ENCODE data around the gene UQCRHL.

The UQCRHL gene

DNA sequence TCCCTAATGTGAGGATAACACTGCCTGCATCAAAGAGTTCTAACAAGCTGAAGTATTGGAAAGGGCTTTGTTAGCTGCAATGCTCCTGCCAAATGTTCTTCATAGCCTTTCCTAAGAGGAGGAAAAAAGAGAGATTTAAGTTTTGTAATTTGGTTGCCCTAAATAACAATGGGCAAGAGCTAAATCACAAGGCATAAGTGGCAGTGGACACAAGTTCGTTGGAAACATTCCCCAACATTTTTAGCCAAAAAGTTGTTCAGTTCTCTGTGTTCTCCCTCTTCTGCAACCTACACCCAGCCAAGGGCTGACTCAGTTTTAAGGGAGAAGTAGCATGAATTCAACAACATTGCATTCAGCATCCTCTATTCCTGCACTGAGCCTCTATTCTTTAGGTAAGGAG lies 2.6 kb upstream of the UQCRHL start:
- no peak overlapping the region for H3K14ac ChIP-seq (ENCODE audit: low read length)
- peaks cover 0 to 6% of the 10 kb centered on the region in 2 donors for H3K36me3 ChIP-seq (replicated peaks in 1 of 2; ENCODE audit: control insufficient read depth in 2 of 2, insufficient read depth in 2 of 2, low read length in 2 of 2)
- H2BK15ac ChIP-seq (ENCODE audit: low read length): no peak overlapping the region
- no peak for DNase-seq (ENCODE audit: low spot score)
- no peak overlapping the region for H4K8ac ChIP-seq (ENCODE audit: low read depth, low read length)
- no peaks in the 10 kb centered on the region for H3K27me3 ChIP-seq (ENCODE audit: control insufficient read depth in 3 of 3, insufficient read depth in 3 of 3, low read depth in 1 of 3, low read length in 3 of 3)
- H2BK120ac ChIP-seq (ENCODE audit: low read depth, low read length): no peak overlapping the region
- H3K9ac ChIP-seq (ENCODE audit: low read depth, low read length, poor library complexity): no peak overlapping the region
- H2BK12ac ChIP-seq (ENCODE audit: low read length): no peak overlapping the region
- H3K23ac ChIP-seq (ENCODE audit: low read depth, low read length, poor library complexity): no peak overlapping the region
- no peaks in the 10 kb centered on the region for H3K9me3 ChIP-seq (replicated peaks in 1 of 2; ENCODE audit: control insufficient read depth in 2 of 2, insufficient read depth in 1 of 2, low read depth in 1 of 2, low read length in 2 of 2)
- no peak overlapping the region for H2BK5ac ChIP-seq (ENCODE audit: low read length)
- no peak overlapping the region for H3K4me2 ChIP-seq (ENCODE audit: insufficient read depth, low read length, poor library complexity, severe bottlenecking)
- no peak overlapping the region for H2AFZ ChIP-seq (ENCODE audit: low read length)
- WGBS, 2 donors (ENCODE audit: extremely low coverage in 2 of 2, insufficient read length in 2 of 2, insufficient replicate concordance in 1 of 2): no CpG with 5 or more reads among the region's 1 CpG
- H3K4ac ChIP-seq (ENCODE audit: low read length): no peak overlapping the region
- H3K79me1 ChIP-seq (ENCODE audit: low read depth, low read length): no peaks in the 10 kb centered on the region
- no peak overlapping the region for H4K91ac ChIP-seq (ENCODE audit: low read depth, low read length, poor library complexity)
- H3K4me3 ChIP-seq (ENCODE audit: low read length in 2 of 2): no peak overlapping the region
- no peak overlapping the region for H2AK5ac ChIP-seq (ENCODE audit: low read depth, low read length)
- H3K18ac ChIP-seq (ENCODE audit: low read length): no peak overlapping the region
- peaks cover 0 to 3% of the 10 kb centered on the region in 2 donors for H3K4me1 ChIP-seq (ENCODE audit: control insufficient read depth in 2 of 2, insufficient read depth in 1 of 2, low read depth in 1 of 2, low read length in 2 of 2)
- H3K27ac ChIP-seq (replicated peaks; ENCODE audit: low read length): no peak overlapping the region

DNA sequence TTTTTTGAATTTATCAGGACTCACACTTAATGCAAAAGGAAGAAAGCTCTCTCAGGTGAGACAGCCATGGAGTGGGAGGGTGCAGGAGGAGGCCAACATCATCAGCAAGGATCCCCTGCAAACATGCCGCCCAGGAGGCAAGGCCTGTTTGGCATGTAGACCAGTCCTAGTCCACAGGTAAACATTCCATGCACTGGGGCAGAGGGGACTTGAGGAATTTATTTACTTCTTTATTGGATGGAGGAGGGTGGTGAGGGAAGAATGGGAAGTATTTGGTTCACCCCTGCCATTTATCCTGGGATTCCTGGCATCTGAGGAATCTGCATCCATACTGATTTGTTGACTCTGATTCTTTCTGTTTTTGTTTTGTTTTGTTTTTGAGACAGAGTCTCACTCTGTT lies 1.5 kb upstream of the UQCRHL start:
- Histone ChIP-seq H3K9ac (ENCODE audit: low read depth, low read length, poor library complexity) (no peak overlapping the region), H3K79me1 (ENCODE audit: low read depth, low read length) (no peaks in the 10 kb centered on the region), H4K8ac (ENCODE audit: low read depth, low read length) (no peak overlapping the region), H3K27ac (replicated peaks; ENCODE audit: low read length) (no peak overlapping the region), H3K4ac (ENCODE audit: low read length) (no peak overlapping the region), H3K4me3 (ENCODE audit: low read length in 2 of 2) (no peak overlapping the region), H2BK12ac (ENCODE audit: low read length) (no peak overlapping the region), H2AFZ (ENCODE audit: low read length) (no peak overlapping the region), H3K9me3 (replicated peaks in 1 of 2; ENCODE audit: control insufficient read depth in 2 of 2, insufficient read depth in 1 of 2, low read depth in 1 of 2, low read length in 2 of 2) (no peaks in the 10 kb centered on the region), H3K4me2 (ENCODE audit: insufficient read depth, low read length, poor library complexity, severe bottlenecking) (no peak overlapping the region), H3K4me1 (ENCODE audit: control insufficient read depth in 2 of 2, insufficient read depth in 1 of 2, low read depth in 1 of 2, low read length in 2 of 2) (peaks cover 3% of the 10 kb centered on the region in 2 donors), H3K18ac (ENCODE audit: low read length) (no peak overlapping the region), H2AK5ac (ENCODE audit: low read depth, low read length) (no peak overlapping the region), H2BK5ac (ENCODE audit: low read length) (no peak overlapping the region), H3K27me3 (ENCODE audit: control insufficient read depth in 3 of 3, insufficient read depth in 3 of 3, low read depth in 1 of 3, low read length in 3 of 3) (no peaks in the 10 kb centered on the region), H2BK120ac (ENCODE audit: low read depth, low read length) (no peak overlapping the region), H3K14ac (ENCODE audit: low read length) (no peak overlapping the region), H4K91ac (ENCODE audit: low read depth, low read length, poor library complexity) (no peak overlapping the region), H3K36me3 (replicated peaks in 1 of 2; ENCODE audit: control insufficient read depth in 2 of 2, insufficient read depth in 2 of 2, low read length in 2 of 2) (peaks cover 0 to 6% of the 10 kb centered on the region in 2 donors), H2BK15ac (ENCODE audit: low read length) (no peak overlapping the region), H3K23ac (ENCODE audit: low read depth, low read length, poor library complexity) (no peak overlapping the region)
- DNase-seq (ENCODE audit: low spot score): no peak
- WGBS, 2 donors (ENCODE audit: extremely low coverage in 2 of 2, insufficient read length in 2 of 2, insufficient replicate concordance in 1 of 2): no CpG with 5 or more reads among the region's 1 CpG

DNA sequence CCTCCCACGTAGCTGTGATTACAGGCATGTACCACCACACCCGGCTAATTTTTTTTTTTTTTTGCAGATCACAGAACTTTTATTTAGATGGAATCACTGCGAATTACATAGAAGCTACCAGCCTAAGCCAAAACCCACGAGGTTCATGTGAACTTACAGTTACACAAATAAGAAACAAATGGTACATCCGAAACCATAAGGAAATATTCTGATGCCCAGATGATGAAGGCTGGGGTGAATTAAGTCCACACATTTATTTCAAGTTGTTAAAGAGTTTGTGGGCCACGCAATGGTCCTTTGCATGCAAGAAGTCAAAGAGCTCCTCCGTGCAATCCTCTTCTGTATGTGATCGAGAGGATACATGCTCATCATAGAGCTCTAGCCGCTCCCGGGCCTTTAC lies 328 bp downstream of the UQCRHL start:
- Histone ChIP-seq H3K23ac (ENCODE audit: low read depth, low read length, poor library complexity) (no peak overlapping the region), H2AFZ (ENCODE audit: low read length) (no peak overlapping the region), H3K9me3 (replicated peaks in 1 of 2; ENCODE audit: control insufficient read depth in 2 of 2, insufficient read depth in 1 of 2, low read depth in 1 of 2, low read length in 2 of 2) (no peaks in the 10 kb centered on the region), H4K91ac (ENCODE audit: low read depth, low read length, poor library complexity) (no peak overlapping the region), H3K9ac (ENCODE audit: low read depth, low read length, poor library complexity) (no peak overlapping the region), H3K14ac (ENCODE audit: low read length) (no peak overlapping the region), H4K8ac (ENCODE audit: low read depth, low read length) (no peak overlapping the region), H3K4me2 (ENCODE audit: insufficient read depth, low read length, poor library complexity, severe bottlenecking) (no peak overlapping the region), H2AK5ac (ENCODE audit: low read depth, low read length) (no peak overlapping the region), H3K79me1 (ENCODE audit: low read depth, low read length) (no peaks in the 10 kb centered on the region), H2BK120ac (ENCODE audit: low read depth, low read length) (no peak overlapping the region), H2BK15ac (ENCODE audit: low read length) (no peak overlapping the region), H2BK12ac (ENCODE audit: low read length) (no peak overlapping the region), H3K36me3 (replicated peaks in 1 of 2; ENCODE audit: control insufficient read depth in 2 of 2, insufficient read depth in 2 of 2, low read length in 2 of 2) (peaks cover 0 to 6% of the 10 kb centered on the region in 2 donors), H3K4ac (ENCODE audit: low read length) (no peak overlapping the region), H3K4me1 (ENCODE audit: control insufficient read depth in 2 of 2, insufficient read depth in 1 of 2, low read depth in 1 of 2, low read length in 2 of 2) (peaks cover 3 to 8% of the 10 kb centered on the region in 2 donors), H3K27ac (replicated peaks; ENCODE audit: low read length) (no peak overlapping the region), H3K18ac (ENCODE audit: low read length) (no peak overlapping the region), H3K4me3 (ENCODE audit: low read length in 2 of 2) (no peak overlapping the region), H3K27me3 (ENCODE audit: control insufficient read depth in 3 of 3, insufficient read depth in 3 of 3, low read depth in 1 of 3, low read length in 3 of 3) (peaks cover 0 to 6% (median 0%) of the 10 kb centered on the region in 3 experiments), H2BK5ac (ENCODE audit: low read length) (no peak overlapping the region)
- WGBS, 2 donors (ENCODE audit: extremely low coverage in 2 of 2, insufficient read length in 2 of 2, insufficient replicate concordance in 1 of 2): no CpG with 5 or more reads among the region's 10 CpGs
- no peak for DNase-seq (ENCODE audit: low spot score)

DNA sequence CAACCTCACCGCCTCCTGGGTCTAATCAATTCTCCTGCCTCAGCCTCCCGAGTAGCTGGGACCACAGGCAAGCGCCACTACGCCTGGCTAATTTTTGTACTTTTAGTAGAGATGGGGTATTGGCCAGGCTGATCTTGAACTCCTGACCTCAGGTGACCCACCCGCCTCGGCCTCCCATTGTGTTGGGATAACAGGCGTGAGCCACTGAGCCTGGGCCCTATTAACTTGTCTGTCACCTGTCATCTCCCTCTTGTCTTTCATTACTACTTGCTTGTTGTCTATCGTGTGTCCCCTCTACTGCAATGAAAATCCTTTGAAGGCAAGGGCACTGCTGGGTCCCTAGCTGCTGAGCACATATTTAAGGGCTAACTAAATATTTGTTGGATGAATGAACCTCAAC lies 3.4 kb downstream of the UQCRHL start:
- no CpG with 5 or more reads among the region's 8 CpGs for WGBS, 2 donors (ENCODE audit: extremely low coverage in 2 of 2, insufficient read length in 2 of 2, insufficient replicate concordance in 1 of 2)

More for the DNA sequence above, 3.4 kb downstream of the UQCRHL start:
- DNase-seq (ENCODE audit: low spot score): no peak
- Histone ChIP-seq H3K27ac (replicated peaks; ENCODE audit: low read length) (no peak overlapping the region), H3K36me3 (replicated peaks in 1 of 2; ENCODE audit: control insufficient read depth in 2 of 2, insufficient read depth in 2 of 2, low read length in 2 of 2) (no peaks in the 10 kb centered on the region), H2BK12ac (ENCODE audit: low read length) (no peak overlapping the region), H3K9ac (ENCODE audit: low read depth, low read length, poor library complexity) (no peak overlapping the region), H3K9me3 (replicated peaks in 1 of 2; ENCODE audit: control insufficient read depth in 2 of 2, insufficient read depth in 1 of 2, low read depth in 1 of 2, low read length in 2 of 2) (no peaks in the 10 kb centered on the region), H4K91ac (ENCODE audit: low read depth, low read length, poor library complexity) (no peak overlapping the region), H3K27me3 (ENCODE audit: control insufficient read depth in 3 of 3, insufficient read depth in 3 of 3, low read depth in 1 of 3, low read length in 3 of 3) (peaks cover 0 to 6% (median 0%) of the 10 kb centered on the region in 3 experiments), H3K4ac (ENCODE audit: low read length) (no peak overlapping the region), H2BK5ac (ENCODE audit: low read length) (no peak overlapping the region), H2AK5ac (ENCODE audit: low read depth, low read length) (no peak overlapping the region), H3K23ac (ENCODE audit: low read depth, low read length, poor library complexity) (no peak overlapping the region), H3K14ac (ENCODE audit: low read length) (no peak overlapping the region), H2AFZ (ENCODE audit: low read length) (no peak overlapping the region), H4K8ac (ENCODE audit: low read depth, low read length) (no peak overlapping the region), H3K79me1 (ENCODE audit: low read depth, low read length) (no peaks in the 10 kb centered on the region), H2BK120ac (ENCODE audit: low read depth, low read length) (no peak overlapping the region), H3K18ac (ENCODE audit: low read length) (no peak overlapping the region), H3K4me1 (ENCODE audit: control insufficient read depth in 2 of 2, insufficient read depth in 1 of 2, low read depth in 1 of 2, low read length in 2 of 2) (peaks cover 10 to 22% of the 10 kb centered on the region in 2 donors), H3K4me3 (ENCODE audit: low read length in 2 of 2) (no peak overlapping the region), H3K4me2 (ENCODE audit: insufficient read depth, low read length, poor library complexity, severe bottlenecking) (no peak overlapping the region), H2BK15ac (ENCODE audit: low read length) (no peak overlapping the region)

Measured in neuronal stem cell (in vitro differentiated cells).